HG03135 (cell line): Measurements from ENCODE around the gene TIMM44.

ENCODE experiments used
- ATAC-seq: cut with Tn5 transposase; IDR thresholded peaks from one replicate; pipeline ENCODE4 v1.9.1; 2021; ENCODE audit warnings: mild to moderate bottlenecking, moderate library complexity; ENCODE audit not compliant: unreplicated experiment

The TIMM44 gene

GRCh38 chr19:7943444-7944176 is at the start of gene TIMM44:
TIMM44 (minus strand) TSS chr19:7943666; CDS start chr19:7943651, 15 bp downstream.
- ATAC-seq = peak; percentile 95

GRCh38 chr19:7992575-7992974 is 49.1 kb upstream of the TIMM44 start:
- ATAC-seq = no peak

GRCh38 chr19:7989071-7989575 is 45.7 kb upstream of the TIMM44 start:
- no peak for ATAC-seq

GRCh38 chr19:7988307-7988706 is 44.8 kb upstream of the TIMM44 start:
- no peak for ATAC-seq

- ATAC-seq = no peak
Observed at GRCh38 chr19:7987114-7987768, 43.8 kb upstream of the TIMM44 start.

- ATAC-seq = no peak
Observed at GRCh38 chr19:7986321-7987113, 43.1 kb upstream of the TIMM44 start.

GRCh38 chr19:7985481-7985911 is 42.0 kb upstream of the TIMM44 start:
- ATAC-seq = no peak

- no peak for ATAC-seq
Observed at GRCh38 chr19:7983995-7984837, 40.8 kb upstream of the TIMM44 start.

- no peak for ATAC-seq
Observed at GRCh38 chr19:7983286-7983950, 40.0 kb upstream of the TIMM44 start.

- ATAC-seq = no peak
Observed at GRCh38 chr19:7982651-7983099, 39.2 kb upstream of the TIMM44 start.

GRCh38 chr19:7982103-7982502 is 38.6 kb upstream of the TIMM44 start:
- no peak for ATAC-seq

- ATAC-seq = no peak
Observed at GRCh38 chr19:7981661-7982060, 38.2 kb upstream of the TIMM44 start.

- ATAC-seq = no peak
Observed at GRCh38 chr19:7981199-7981598, 37.7 kb upstream of the TIMM44 start.

GRCh38 chr19:7980635-7981121 is 37.2 kb upstream of the TIMM44 start:
- ATAC-seq = no peak

GRCh38 chr19:7980168-7980567 is 36.7 kb upstream of the TIMM44 start:
- no peak for ATAC-seq

GRCh38 chr19:7979559-7979958 is 36.1 kb upstream of the TIMM44 start:
- no peak for ATAC-seq

GRCh38 chr19:7979011-7979410 is 35.5 kb upstream of the TIMM44 start:
- ATAC-seq = no peak

GRCh38 chr19:7978179-7978825 is 34.8 kb upstream of the TIMM44 start:
- no peak for ATAC-seq

GRCh38 chr19:7977723-7978040 is 34.2 kb upstream of the TIMM44 start:
- ATAC-seq = no peak
